Stimulated activated CD8-positive, alpha-beta memory T cell treated with anti-CD3 and anti-CD28 coated beads, Interleukin-7, amount 100 ng/mL, for 24 hours (primary cell): ENCODE data around the gene CCDC197.

ENCODE experiments used
- DNase-seq: peaks from one replicate; pipeline ENCODE4 v3.0.0-alpha.2; 2020; ENCODE audit warnings: low read depth

CCDC197 gene

DNA sequence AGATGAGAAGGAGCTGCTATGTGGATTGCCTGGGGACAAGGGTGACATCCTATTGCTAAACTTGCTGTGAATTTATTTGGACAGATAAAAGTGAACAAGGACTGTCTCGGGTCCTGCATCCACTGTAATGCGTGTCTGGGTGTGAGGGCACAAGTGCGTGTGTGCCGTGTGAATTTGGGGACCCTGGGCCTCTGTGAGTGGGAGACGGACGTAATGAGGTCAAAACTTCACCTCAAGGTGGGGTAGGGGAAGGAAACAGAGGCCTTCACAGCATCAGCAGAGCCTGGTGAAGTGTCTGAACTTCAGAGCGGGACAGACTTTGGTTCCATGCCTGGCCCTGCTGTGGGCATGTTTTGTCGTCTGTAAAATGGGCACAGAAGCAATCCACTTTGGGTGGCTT lies 35.5 kb upstream of the CCDC197 start:
- DNase-seq: no peak

DNA sequence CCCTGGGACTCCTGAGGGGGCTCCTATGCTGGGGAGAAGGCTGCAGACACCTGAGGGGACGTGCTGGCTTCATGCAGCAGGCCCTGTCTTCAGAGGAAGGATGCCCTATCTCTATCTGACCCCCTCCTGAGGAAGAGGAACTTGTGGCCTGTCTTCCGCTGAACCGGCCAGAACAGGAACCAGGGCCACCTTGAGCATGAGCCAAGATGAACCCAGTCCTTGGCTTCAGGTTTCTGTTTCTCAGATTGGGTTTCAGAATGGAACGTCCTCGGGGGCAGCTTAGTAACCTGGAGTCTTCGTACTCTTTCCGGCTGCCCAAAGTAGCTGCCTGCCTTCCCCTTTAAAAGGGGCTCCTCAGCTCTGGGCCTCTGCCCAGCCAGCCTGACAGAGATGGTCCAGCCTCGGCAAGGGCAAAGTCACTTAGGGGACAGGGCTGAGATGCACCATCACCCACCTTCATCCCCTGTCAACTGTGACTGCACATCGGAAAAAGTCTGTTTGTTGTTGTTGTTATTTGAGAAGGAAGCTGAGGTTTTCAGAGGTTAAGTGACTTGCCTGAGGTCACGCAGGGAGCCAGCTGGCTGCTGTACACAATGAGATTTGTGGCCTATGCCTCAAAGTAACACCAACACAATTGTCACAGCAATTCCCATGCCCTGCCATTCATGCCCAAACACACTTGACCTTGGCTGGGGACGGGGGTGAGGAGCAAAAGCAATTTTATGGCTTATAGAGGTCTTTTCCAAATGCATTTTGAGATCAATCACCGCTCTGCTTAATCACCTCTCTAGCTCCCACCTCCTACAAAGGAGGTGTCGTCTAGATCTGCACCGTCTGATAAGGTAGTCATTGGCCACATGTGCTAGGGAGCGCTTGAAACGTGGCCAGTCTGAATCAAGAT lies 34.1 kb upstream of the CCDC197 start:
- no peak for DNase-seq

GRCh38 chr14:93963692-93964091 lies 33.4 kb upstream of the CCDC197 start:
- DNase-seq: no peak

GRCh38 chr14:93964281-93964680 lies 32.8 kb upstream of the CCDC197 start:
- DNase-seq: no peak

GRCh38 chr14:93964820-93965286 lies 32.2 kb upstream of the CCDC197 start:
- DNase-seq: no peak

DNA sequence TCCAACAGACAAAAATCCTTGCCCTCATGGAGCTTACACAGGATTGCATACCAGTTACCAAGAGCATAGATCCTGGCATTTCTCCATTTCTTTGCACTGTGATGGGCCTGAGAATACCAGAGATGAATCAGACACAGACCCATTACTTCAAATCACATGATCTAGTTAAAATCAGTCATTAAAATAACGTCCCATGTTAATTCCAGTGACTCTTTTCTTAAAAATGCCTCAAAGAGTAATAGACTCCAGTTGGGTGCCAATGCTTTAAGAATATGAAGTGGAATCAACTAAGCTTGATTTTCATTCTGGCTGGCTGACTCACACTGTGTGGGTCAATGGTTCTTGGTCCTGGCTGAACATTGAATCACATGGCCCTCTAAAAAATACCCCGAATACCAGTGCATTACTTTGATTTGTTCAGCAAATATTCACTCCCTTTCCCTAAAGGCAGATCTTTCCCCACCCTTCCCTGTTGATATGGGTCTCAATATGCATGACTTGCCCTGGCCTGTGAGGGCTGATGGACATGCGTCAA lies 31.7 kb upstream of the CCDC197 start:
- no peak for DNase-seq

DNA sequence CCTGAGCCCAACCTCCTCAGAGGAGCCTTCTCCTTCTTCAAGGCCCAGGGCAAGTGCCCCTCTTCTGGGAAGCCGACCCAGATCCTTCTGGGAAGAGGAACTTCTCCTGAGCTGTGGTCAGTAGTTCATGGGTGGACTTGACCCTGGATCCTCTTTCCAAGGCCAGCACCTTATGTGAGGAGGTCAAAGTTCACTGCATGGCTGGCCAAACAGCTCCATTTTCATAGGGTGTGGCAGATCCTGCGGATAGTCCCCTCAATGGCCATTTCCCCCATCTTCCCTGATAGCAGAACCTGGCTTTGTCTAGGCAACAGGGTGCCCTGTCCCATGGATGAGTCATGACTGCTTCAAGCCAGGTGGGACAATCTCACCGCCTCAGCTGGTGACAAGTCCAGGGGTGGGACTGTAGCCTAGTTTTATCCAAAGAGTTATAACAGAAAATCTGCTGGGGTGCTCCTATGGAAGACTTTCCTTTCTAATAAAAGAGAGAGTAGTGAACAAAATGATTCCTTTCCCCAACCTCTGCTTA lies 31.1 kb upstream of the CCDC197 start:
- no peak for DNase-seq

GRCh38 chr14:93967637-93968250 lies 29.4 kb upstream of the CCDC197 start:
- DNase-seq: no peak

GRCh38 chr14:93969082-93969828 lies 27.8 kb upstream of the CCDC197 start:
- DNase-seq: no peak

DNA sequence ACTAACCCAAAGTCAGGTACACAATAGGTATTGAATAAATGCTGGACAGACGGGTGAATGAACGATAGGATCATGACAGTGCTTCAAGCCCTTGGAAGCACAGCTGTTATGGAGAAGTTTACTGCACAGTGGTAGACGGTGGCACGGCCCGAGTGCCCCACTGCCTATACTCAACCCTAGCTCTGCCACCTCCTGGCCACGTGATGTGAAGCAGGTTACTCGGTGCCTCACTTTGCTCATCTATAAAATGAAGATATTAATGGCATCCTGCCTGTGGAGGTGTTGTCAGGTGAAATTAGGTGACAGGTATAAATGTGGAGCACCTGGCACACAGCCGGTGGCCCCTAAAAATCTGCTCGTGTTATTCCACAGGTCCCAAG lies 26.5 kb upstream of the CCDC197 start:
- DNase-seq: no peak

- no peak for DNase-seq
These were observed 26.0 kb upstream of the CCDC197 start for GRCh38 chr14:93970965-93971634.

GRCh38 chr14:93971635-93972027 lies 25.5 kb upstream of the CCDC197 start:
- no peak for DNase-seq

DNA sequence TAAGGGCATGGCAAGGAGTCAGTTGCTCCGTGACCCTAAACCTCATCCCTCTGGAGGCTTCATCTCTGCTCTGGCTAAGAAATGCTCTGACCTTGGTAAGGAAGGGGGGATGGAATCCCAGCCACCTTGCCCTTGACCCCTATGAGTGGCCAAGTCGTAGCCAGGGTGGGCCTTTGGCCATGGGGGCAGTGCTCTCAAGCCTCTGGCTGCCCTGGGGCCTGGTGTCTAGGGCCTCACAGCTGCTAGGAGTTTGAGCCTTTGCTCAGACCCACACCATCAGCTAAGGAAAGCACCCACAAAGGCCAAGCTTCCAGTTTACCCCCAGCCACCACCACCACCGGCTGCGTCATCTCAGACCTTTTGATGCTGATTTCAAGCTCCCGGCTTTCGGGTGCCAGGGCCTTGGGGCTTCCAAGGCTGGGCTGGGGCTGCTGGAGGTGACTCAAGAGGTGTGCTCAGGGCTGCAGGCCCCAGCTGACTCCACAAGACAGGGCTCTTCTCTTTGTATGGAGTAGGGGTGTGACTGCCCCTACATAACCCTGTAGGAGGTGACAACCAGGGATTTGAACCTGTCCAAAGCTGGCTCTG lies 24.4 kb upstream of the CCDC197 start:
- no peak for DNase-seq

- no peak for DNase-seq
These were observed 23.5 kb upstream of the CCDC197 start for GRCh38 chr14:93973607-93974006.

- no peak for DNase-seq
These were observed 22.8 kb upstream of the CCDC197 start for GRCh38 chr14:93974299-93974698.

GRCh38 chr14:93974833-93975232 lies 22.3 kb upstream of the CCDC197 start:
- no peak for DNase-seq

DNA sequence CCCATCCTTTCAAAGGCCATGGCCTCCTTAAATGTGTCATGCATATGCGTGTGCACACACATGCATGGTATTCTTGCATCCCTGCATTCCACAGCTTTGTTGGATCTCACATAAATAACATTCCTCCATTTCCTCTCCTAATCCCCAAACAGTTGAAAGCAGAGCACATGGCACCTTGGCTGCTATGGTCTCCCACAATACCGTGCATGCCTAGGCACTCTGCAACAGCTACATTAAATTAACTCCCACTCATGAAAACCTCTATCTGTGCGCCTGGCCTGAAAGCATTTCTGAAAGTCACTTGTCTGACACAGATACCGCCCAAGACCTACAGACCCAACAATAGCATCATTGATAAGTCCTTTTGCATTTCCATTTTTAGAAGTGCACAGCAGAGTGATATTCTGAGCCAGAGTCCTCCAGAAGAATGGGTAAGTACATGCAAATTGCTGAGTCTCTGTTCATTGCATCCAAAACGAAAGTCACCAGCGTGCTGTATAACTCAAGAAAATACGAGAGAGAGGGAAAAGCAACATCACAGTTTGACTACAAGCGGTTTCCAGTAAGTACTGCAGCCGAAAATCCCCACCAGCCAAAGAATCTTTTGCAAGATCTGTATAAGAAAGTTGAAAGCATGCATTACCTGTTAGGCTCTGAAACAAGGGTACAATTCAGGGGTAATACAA lies 21.2 kb upstream of the CCDC197 start:
- no peak for DNase-seq

DNA sequence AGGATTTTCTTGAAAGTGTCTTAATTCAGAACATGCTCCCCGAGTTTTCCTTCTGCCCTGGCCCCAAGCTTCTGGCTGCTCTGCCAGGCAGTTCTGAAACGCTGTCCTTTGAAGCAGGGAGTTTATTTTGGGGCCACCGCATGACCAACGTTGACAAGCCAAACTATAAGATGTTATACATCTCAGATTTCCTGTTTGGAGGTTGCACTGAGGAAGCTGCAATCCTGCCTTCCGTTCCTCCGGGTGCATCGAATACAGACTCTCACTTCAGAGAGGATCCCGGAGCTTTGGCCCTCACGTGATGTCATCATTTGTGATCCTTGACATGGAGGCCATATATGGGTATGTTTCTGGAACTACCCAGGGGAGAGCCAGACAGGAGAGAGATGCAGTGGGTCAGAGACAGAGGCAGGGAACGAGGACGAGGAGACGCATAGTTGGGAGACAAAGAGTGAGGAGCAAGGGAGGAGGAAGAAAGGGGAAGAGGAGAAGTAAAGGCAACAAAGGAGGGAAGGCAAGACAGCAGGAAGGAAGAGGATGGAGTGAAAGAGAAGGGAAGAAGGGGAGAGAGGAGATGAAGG lies 20.5 kb upstream of the CCDC197 start, which contains the start of gene ASB2:
TSS of gene ASB2 (minus strand) at position 94 of the 581 bp plus-strand sequence. CDS start 12,031 bp downstream, outside the sequence.
- DNase-seq: no peak

DNA sequence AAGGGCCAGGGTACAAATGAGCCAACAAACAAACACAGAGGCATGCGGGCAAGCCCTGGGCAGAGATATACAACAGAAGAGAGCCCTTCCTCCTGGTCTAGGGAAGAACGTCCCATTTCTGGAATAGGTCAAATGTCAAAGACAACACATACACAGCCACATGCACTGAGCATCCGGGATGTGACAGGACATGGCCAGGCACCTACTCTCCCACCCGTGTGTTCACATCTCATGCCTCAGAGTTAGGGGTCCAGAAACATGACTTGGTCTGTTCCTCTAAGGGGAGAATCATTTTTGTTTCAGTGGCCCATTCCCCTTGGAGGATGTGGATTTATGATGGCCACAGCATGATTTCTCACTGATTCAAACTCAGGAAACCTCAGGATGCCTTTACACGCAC lies 19.9 kb upstream of the CCDC197 start:
- no peak for DNase-seq
